GM23338 (cell line): ENCODE measurements around the gene ROGDI.

Source experiments
- JUNB ChIP-seq: IDR thresholded peaks from one replicate; pipeline ENCODE4 v1.6.1; 2016; ENCODE audit warnings: antibody characterized with exemption; ENCODE audit not compliant: unreplicated experiment
- TF ChIP-seq, protein P1 (sequence below), 2 experiments: fragments of 200-600 bp in 1 of 2; sonication (generic) in 1 of 2; conservative IDR thresholded peaks; 2 replicates each; pipeline versions ENCODE4 v1.5.1 to v1.6.1; 2016 to 2017; ENCODE audit warnings: antibody characterized with exemption in 2 of 2, low read depth in 2 of 2, mild to moderate bottlenecking in 2 of 2, moderate library complexity in 1 of 2

DNA sequence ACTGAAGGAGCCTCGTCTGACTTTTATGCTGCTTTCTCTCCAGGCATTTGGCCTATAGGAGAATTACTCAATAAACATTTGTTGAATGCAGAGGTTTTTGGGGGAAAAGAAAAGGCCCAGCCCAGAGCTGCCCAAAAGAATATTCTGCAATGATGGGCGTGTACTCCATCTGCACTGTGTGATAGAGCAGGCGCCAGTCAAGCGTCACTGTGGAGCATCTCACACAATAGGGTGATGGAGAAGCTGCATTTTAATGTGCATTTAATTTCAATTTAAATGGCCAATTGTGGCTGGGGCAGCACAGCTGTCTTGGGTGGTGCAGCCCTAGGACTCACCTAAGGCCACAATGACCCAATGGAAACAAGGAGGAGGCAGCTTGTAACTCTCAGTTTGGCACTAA, 24.1 kb upstream of the ROGDI start:
- TF ChIP-seq, protein P1, sequence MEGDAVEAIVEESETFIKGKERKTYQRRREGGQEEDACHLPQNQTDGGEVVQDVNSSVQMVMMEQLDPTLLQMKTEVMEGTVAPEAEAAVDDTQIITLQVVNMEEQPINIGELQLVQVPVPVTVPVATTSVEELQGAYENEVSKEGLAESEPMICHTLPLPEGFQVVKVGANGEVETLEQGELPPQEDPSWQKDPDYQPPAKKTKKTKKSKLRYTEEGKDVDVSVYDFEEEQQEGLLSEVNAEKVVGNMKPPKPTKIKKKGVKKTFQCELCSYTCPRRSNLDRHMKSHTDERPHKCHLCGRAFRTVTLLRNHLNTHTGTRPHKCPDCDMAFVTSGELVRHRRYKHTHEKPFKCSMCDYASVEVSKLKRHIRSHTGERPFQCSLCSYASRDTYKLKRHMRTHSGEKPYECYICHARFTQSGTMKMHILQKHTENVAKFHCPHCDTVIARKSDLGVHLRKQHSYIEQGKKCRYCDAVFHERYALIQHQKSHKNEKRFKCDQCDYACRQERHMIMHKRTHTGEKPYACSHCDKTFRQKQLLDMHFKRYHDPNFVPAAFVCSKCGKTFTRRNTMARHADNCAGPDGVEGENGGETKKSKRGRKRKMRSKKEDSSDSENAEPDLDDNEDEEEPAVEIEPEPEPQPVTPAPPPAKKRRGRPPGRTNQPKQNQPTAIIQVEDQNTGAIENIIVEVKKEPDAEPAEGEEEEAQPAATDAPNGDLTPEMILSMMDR (conservative IDR thresholded peaks at IDR 0.05; ENCODE audit: low read depth in 2 of 2): no peak
- TF ChIP-seq JUNB: no peak
